ENCODE data around the gene AMMECR1. TPM values are rescaled to one million over a fixed set of nuclear protein-coding genes. Genes with fewer than 3 reads are reported as not detected.

The AMMECR1 gene
- total and polyA plus RNA-seq, 2 of the 4 experiments (the other 2 are of a cell fraction), result 7.0 to 11.3 TPM

GRCh38 chrX:110194977-110195376, 122.9 kb downstream of the AMMECR1 start:
- no peak overlapping the region for H2BK15ac ChIP-seq (ENCODE audit: low read depth, low read length)
- DNase-seq, result no peak
- H3K9me1 ChIP-seq (ENCODE audit: insufficient read depth, low read length), result no peaks in the 10 kb centered on the region; the same call in 1 of the 2 replicates
- H3K4me1 ChIP-seq (ENCODE audit: control insufficient read depth, insufficient read depth, low read length), result no peaks in the 10 kb centered on the region
- H3K4ac ChIP-seq (ENCODE audit: low read depth, low read length), result no peak overlapping the region
- H2AFZ ChIP-seq (replicated peaks; ENCODE audit: low read length, poor library complexity), result no peak overlapping the region
- no peak overlapping the region for H3K23ac ChIP-seq (ENCODE audit: low read depth, low read length)
- ChIA-PET CTCF (no interaction called here), POLR2A (ENCODE audit: unreplicated experiment) (no interaction called here)
- peaks cover 4% of the 10 kb centered on the region; the same call in 1 of the 2 replicates for H3K36me3 ChIP-seq (ENCODE audit: control insufficient read depth, insufficient read depth, low read length)
- no peak for ATAC-seq (ENCODE audit: low read depth)
- no peak overlapping the region for H2BK5ac ChIP-seq (ENCODE audit: low read depth, low read length, poor library complexity, severe bottlenecking)
- no peaks in the 10 kb centered on the region for H3K9me3 ChIP-seq (ENCODE audit: control insufficient read depth, insufficient read depth, low read length)
- H2AK9ac ChIP-seq (replicated peaks; ENCODE audit: low read depth, low read length, poor library complexity), result no peak overlapping the region
- dilution Hi-C loops (cut with HindIII; ENCODE audit: low sequenced_read_pairs, unreplicated experiment), result no loop called here
- no peaks in the 10 kb centered on the region for H4K20me1 ChIP-seq (ENCODE audit: insufficient read depth, low read length)
- H3K4me3 ChIP-seq (ENCODE audit: insufficient read depth, low read depth, low read length), result no peak overlapping the region
- H3K27ac ChIP-seq (ENCODE audit: insufficient read depth, low read length), result no peak overlapping the region
- no peak overlapping the region for H2AK5ac ChIP-seq (ENCODE audit: low read depth, low read length)
- peaks cover 2% of the 10 kb centered on the region; the same call in 1 of the 2 replicates for H3K27me3 ChIP-seq (ENCODE audit: control insufficient read depth, insufficient read depth, low read length)
- no peak overlapping the region for H4K91ac ChIP-seq (ENCODE audit: insufficient read depth, low read depth, low read length)
- H4K8ac ChIP-seq (ENCODE audit: low read depth in 2 of 2, low read length in 2 of 2), result no peak overlapping the region
- H3K79me1 ChIP-seq (ENCODE audit: low read depth in 1 of 2, low read length in 2 of 2), result no peaks in the 10 kb centered on the region; a peak in 1 of 4 replicates
- intact Hi-C loops (cut with micrococcal nuclease), result no loop called here
- H3K14ac ChIP-seq (replicated peaks; ENCODE audit: low read depth, low read length), result no peak overlapping the region
- H3K56ac ChIP-seq (ENCODE audit: extremely low read depth, insufficient read depth, low read length), result no peak overlapping the region
- no peak for TF ChIP-seq MAZ (IDR thresholded peaks at IDR 0.05; ENCODE audit: borderline replicate concordance, low read depth, low read length)
- TF ChIP-seq POLR2A (IDR thresholded peaks at IDR 0.05; ENCODE audit: low read depth, low read length), result no peak
- no peak for TF ChIP-seq SMC3 (IDR thresholded peaks at IDR 0.05; ENCODE audit: low read depth, low read length)
- no peak for TF ChIP-seq CEBPB (IDR thresholded peaks at IDR 0.05; ENCODE audit: low read depth, low read length)
- H2BK120ac ChIP-seq (ENCODE audit: low read depth, low read length), result no peak overlapping the region
- no peak overlapping the region for H3K4me2 ChIP-seq (ENCODE audit: low read depth, low read length)
- no TSS peak for BruUV-seq (replicated peaks)
- H4K5ac ChIP-seq (ENCODE audit: low read depth, low read length), result no peak overlapping the region
- no CpG with 5 or more reads among the region's 3 CpGs for WGBS, 2 experiments (ENCODE audit: extremely low coverage in 2 of 2, insufficient read length in 1 of 2)
- in situ Hi-C loops (cut with MboI; ENCODE audit: low sequenced_read_pairs), result no loop called here
- H3K18ac ChIP-seq (ENCODE audit: low read depth, low read length), result no peak overlapping the region
- no peak overlapping the region for H2BK20ac ChIP-seq (ENCODE audit: low read depth, low read length)
- no peak overlapping the region for H3K9ac ChIP-seq (ENCODE audit: low read depth, low read length)
